Fibroblast of lung (primary cell): ENCODE measurements around the gene IGLL1.

Experiments used
- CTCF ChIP-seq, 2 donors: IDR thresholded peaks in 1 of 2; conservative IDR thresholded peaks in 1 of 2; 1 replicate in 1 of 2; 2 replicates in 1 of 2; pipeline ENCODE4 v1.5.1; 2011 to 2012; ENCODE audit warnings: low read length in 2 of 2, control low read depth in 1 of 2, inconsistent platforms in 1 of 2, low read depth in 1 of 2, mild to moderate bottlenecking in 1 of 2
- EZH2 ChIP-seq: IDR thresholded peaks from 2 replicates; pipeline ENCODE4 v1.5.1; 2012; ENCODE audit warnings: low read length, control low read depth, mild to moderate bottlenecking; ENCODE audit errors: missing control alignments

GRCh38 chr22:23626286-23626975 lies 46.3 kb upstream of the IGLL1 start:
- TF ChIP-seq CTCF (conservative IDR thresholded peaks at IDR 0.05 in 1 of 2, IDR thresholded peaks at IDR 0.05 in 1 of 2; ENCODE audit: low read depth in 1 of 2, low read length in 2 of 2): no peak
- TF ChIP-seq EZH2: no peak
